ENCODE measurements around the gene LRP10. TPM values are rescaled to one million over a fixed set of nuclear protein-coding genes. Genes with fewer than 3 reads are reported as not detected.

The LRP10 gene
- polyA plus RNA-seq (2012; ENCODE audit: insufficient read length, low read depth): 50.2 TPM

DNA sequence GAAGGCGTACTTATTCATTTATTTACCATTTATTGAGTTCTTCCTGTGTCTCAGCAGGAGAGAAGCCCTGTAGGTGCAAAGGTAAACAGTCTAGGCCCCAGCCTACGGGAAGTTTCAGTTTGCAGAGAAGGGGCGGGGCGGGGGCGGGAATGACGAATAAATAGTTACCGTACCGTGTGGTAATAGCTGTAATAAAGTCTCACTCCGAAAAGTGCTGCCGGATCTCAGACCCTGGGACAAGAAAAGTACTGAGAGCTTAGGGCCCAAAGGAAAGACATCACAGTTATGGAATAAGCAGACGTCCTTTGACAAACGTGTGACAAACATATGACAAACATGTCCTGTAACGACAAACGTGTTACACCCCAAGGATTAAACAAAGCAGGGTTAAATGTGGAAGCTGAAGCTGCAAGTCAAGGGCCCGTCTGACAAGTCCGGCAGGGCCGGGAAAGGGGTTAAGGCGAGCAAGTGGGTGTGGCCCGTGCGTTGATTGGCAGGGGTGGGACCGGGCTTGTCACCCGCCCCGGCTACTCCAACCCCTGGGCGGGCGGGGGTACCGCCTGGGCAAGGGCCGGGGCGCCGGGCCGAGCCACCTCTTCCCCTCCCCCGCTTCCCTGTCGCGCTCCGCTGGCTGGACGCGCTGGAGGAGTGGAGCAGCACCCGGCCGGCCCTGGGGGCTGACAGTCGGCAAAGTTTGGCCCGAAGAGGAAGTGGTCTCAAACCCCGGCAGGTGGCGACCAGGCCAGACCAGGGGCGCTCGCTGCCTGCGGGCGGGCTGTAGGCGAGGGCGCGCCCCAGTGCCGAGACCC lies at the start of gene LRP10:
LRP10 (plus strand) TSS at position 517 of the 809 bp plus-strand sequence. CDS start 564 bp downstream, outside the sequence.
- TF ChIP-seq REST (IDR thresholded peaks at IDR 0.05; ENCODE audit: insufficient read depth in 1 of 2, low read depth in 2 of 2, low read length in 2 of 2) (no peak), TAF1 (IDR thresholded peaks at IDR 0.05; ENCODE audit: borderline replicate concordance, insufficient read depth, low read length) (no peak), FOXP2 (optimal IDR thresholded peaks at IDR 0.05; ENCODE audit: borderline replicate concordance, extremely low read depth, extremely low read length, insufficient read depth) (peak; percentile 32), SIN3A (IDR thresholded peaks at IDR 0.05; ENCODE audit: borderline replicate concordance, insufficient read depth, low read length) (no peak), POLR2AphosphoS5 (IDR thresholded peaks at IDR 0.05; ENCODE audit: low read depth, low read length) (0 out of 2 replicates have a peak, but pooled peaks have one; percentile 19)

- TF ChIP-seq REST (IDR thresholded peaks at IDR 0.05; ENCODE audit: insufficient read depth in 1 of 2, low read depth in 2 of 2, low read length in 2 of 2) (no peak), TAF1 (IDR thresholded peaks at IDR 0.05; ENCODE audit: borderline replicate concordance, insufficient read depth, low read length) (no peak), POLR2AphosphoS5 (IDR thresholded peaks at IDR 0.05; ENCODE audit: low read depth, low read length) (no peak), FOXP2 (optimal IDR thresholded peaks at IDR 0.05; ENCODE audit: borderline replicate concordance, extremely low read depth, extremely low read length, insufficient read depth) (no peak), SIN3A (IDR thresholded peaks at IDR 0.05; ENCODE audit: borderline replicate concordance, insufficient read depth, low read length) (no peak)
These were observed 49.4 kb upstream of the LRP10 start for GRCh38 chr14:22822016-22822570.

DNA sequence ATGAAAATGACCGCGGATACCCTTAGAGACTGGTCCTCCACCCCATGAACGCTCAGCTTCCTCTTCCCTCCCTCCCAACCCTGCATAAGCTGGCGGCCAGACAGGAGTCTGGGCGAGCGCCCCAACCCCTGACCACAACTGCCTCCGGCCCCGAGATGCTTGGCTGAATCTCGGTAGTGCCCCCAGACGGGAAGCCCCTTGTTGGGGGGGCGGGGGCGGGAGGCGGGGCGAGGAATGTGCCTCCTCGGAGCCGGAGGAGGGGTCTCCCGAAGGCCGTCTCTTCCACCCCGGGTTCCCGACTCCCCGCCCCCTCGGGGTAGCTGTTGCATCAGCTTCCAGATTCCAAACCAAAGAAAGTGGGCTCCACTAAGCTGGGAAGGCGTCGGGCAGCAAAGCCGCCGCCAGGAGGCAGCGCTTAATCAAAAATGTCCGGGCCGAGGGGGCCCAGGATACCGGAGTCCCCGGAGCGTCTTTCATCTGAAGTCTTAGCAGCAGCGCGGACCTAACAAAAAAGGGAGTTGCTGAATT lies 48.9 kb upstream of the LRP10 start:
- TF ChIP-seq REST (IDR thresholded peaks at IDR 0.05; ENCODE audit: insufficient read depth in 1 of 2, low read depth in 2 of 2, low read length in 2 of 2) (no peak), FOXP2 (optimal IDR thresholded peaks at IDR 0.05; ENCODE audit: borderline replicate concordance, extremely low read depth, extremely low read length, insufficient read depth) (no peak), POLR2AphosphoS5 (IDR thresholded peaks at IDR 0.05; ENCODE audit: low read depth, low read length) (no peak), TAF1 (IDR thresholded peaks at IDR 0.05; ENCODE audit: borderline replicate concordance, insufficient read depth, low read length) (no peak), SIN3A (IDR thresholded peaks at IDR 0.05; ENCODE audit: borderline replicate concordance, insufficient read depth, low read length) (no peak)

DNA sequence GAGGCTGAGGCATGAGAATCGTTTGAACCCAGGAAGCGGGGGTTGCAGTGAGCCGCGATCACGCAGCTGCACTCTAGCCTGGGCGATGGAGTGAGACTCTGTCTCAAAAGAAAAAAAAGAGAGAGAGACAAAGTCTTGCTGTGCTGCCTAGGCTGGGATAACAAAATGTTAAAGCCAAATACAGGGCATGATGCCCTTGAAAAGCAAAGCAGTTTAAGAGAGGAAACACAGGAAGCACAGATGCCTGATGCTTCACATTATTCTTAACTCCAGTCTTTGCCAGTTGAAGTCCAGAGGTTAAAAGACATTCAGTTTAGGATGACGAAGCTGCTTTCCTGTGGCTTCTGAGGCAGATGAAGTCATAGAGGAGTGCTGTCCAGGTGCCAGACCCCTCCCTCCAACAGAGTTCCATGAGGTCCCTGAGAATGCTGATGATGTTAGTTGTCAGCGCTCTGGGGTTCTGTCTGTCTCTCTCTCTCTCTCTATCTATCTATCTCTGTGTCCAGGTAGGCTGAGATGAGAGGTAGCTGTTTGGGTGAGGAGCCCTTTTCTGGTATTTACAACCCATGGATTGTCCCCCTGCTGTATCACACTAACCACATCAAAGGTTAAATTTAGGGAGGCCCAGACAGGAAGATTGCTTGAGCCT lies 46.7 kb upstream of the LRP10 start:
- no peak for TF ChIP-seq REST (IDR thresholded peaks at IDR 0.05; ENCODE audit: insufficient read depth in 1 of 2, low read depth in 2 of 2, low read length in 2 of 2)
- no peak for TF ChIP-seq TAF1 (IDR thresholded peaks at IDR 0.05; ENCODE audit: borderline replicate concordance, insufficient read depth, low read length)
- TF ChIP-seq SIN3A (IDR thresholded peaks at IDR 0.05; ENCODE audit: borderline replicate concordance, insufficient read depth, low read length): no peak
- TF ChIP-seq POLR2AphosphoS5 (IDR thresholded peaks at IDR 0.05; ENCODE audit: low read depth, low read length): no peak
- TF ChIP-seq FOXP2 (optimal IDR thresholded peaks at IDR 0.05; ENCODE audit: borderline replicate concordance, extremely low read depth, extremely low read length, insufficient read depth): no peak

Measured in PFSK-1 (cell line).